ENCODE measurements around the gene NUCB1.

DNA sequence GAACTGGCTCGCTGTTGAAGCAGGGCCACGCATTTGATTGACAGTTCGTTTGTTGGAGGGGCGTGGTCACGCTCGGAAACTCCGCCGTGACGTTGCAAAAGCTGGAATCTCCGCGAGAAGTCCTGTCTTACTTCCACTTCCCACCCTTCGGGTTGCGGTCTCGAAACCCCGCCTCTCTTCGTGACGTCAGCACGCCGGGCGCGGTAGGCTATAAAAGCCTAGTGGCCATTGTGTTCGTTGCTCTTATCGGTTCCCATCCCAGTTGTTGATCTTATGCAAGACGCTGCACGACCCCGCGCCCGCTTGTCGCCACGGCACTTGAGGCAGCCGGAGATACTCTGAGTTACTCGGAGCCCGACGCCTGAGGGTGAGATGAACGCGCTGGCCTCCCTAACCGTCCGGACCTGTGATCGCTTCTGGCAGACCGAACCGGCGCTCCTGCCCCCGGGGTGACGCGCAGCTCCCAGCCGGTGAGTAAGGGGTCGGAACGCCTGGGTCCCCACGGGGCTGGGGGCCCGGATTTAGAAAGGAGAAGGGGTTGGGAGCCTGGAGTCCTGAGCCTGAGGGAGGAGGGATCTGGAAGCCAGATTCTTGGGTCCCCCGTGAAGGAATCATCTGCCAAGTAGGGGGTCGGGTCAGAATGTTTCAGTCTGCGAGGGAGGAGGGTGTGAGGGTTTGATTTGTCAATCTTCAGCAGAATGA, 27.8 kb upstream of the NUCB1 start, which contains the start of gene PPP1R15A:
- TF ChIP-seq, protein P1, sequence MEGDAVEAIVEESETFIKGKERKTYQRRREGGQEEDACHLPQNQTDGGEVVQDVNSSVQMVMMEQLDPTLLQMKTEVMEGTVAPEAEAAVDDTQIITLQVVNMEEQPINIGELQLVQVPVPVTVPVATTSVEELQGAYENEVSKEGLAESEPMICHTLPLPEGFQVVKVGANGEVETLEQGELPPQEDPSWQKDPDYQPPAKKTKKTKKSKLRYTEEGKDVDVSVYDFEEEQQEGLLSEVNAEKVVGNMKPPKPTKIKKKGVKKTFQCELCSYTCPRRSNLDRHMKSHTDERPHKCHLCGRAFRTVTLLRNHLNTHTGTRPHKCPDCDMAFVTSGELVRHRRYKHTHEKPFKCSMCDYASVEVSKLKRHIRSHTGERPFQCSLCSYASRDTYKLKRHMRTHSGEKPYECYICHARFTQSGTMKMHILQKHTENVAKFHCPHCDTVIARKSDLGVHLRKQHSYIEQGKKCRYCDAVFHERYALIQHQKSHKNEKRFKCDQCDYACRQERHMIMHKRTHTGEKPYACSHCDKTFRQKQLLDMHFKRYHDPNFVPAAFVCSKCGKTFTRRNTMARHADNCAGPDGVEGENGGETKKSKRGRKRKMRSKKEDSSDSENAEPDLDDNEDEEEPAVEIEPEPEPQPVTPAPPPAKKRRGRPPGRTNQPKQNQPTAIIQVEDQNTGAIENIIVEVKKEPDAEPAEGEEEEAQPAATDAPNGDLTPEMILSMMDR (IDR thresholded peaks at IDR 0.05): no peak
- no peak for TF ChIP-seq ESRRA (CRISPR knock-in tag; IDR thresholded peaks at IDR 0.05; ENCODE audit: borderline replicate concordance)

Data from WTC11 (cell line).